ENCODE results near the gene ETV3.
"Not testable (repeated sequence)": the region's sequence is repeated elsewhere in the genome, so short reads cannot be mapped to it uniquely, and the experiment has no call there.

The ETV3 gene

DNA sequence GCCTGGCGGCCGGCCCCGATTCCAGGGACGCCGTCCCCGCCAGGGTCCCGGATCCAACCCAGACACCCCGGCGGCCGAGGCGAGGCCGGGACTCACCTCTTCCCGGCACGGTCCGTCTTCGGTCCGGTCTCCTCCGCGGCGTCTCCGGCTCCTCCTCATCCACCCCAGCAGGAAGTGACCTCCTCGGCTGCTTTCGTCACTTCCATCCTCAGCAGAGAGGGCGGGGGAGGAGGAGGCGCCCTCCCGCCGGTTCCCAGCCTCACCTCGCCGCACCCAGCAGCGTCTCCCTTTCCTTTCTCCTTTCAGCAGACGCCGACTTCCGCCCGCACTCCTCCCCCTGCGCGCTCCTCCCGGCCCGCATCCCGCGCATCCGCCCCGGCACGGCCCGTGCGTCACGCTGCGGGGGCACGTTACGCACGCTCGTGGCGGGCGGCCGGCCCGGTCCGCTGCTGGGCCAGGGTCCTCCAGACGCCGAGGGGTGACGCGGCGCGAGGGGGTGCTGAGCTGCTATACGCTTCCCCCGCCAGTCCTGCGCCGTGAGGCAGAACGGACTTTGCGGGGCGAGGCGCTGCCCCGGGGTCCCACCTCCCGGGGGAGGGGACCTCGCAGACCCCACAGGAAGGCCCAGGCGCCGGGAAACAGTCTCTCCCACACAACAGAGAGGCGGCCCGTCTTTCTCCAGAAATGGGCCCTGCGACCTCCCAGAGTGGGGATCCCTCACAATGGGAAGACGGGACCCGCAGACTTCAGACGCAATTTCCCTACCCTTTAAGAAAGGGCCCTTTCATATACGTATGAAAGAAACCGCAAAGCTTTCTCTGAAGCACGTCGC is at the start of gene ETV3:
Gene ETV3 (minus strand): TSS at position 176 of the 832 bp plus-strand sequence. CDS start 2,043 bp downstream, outside the sequence.
- in situ Hi-C loops (cut with HindIII; ENCODE audit: low sequenced_read_pairs), result no loop called here
- peak within 1 kb of the TSS; percentile 97 for H3K4me3 ChIP-seq (ENCODE audit: low read depth, low read length)
- peak; percentile 78 for DNase-seq (ENCODE audit: low read depth)
- no peak for TF ChIP-seq CTCF (IDR thresholded peaks at IDR 0.05; ENCODE audit: low read depth, low read length, missing control alignments)

DNA sequence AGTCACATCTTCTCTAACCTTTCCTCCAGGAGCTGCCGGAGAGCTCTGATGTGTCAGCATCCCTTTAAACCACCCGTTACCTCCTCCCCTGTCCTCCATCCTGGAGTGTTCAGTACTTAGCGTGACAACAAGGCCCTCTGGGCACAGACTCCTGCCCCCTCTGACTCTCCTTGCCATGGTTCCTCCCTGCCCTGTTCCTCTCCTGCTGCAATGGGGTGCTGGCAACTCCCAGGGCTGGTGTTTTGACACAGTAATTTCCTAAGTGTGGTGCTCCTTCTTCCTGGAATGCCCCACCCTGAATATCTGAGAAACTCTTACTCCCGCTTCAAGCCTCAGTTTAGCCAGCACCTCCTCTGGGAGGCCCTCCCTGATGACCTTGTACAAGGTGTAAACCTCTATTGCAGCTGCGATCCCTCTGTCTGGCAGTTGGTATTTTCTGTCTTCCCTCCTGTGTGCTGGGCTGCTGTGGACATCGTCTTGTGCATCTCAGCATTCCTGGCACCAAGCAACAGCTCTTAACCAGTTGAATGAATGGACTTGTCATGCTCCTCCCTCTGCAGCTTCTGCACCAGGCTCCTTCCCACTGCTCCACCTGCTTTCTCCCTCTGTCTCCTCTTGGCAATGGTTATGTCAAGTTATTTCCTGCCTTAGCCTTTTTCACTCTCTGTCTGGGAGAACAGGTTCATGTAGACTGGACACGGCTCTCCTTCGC is 48.2 kb upstream of the ETV3 start:
- H3K4me3 ChIP-seq (ENCODE audit: low read depth, low read length), result no peak overlapping the region
- no peak for TF ChIP-seq CTCF (IDR thresholded peaks at IDR 0.05; ENCODE audit: low read depth, low read length, missing control alignments)
- in situ Hi-C loops (cut with HindIII; ENCODE audit: low sequenced_read_pairs), result no loop called here
- no peak for DNase-seq (ENCODE audit: low read depth)

DNA sequence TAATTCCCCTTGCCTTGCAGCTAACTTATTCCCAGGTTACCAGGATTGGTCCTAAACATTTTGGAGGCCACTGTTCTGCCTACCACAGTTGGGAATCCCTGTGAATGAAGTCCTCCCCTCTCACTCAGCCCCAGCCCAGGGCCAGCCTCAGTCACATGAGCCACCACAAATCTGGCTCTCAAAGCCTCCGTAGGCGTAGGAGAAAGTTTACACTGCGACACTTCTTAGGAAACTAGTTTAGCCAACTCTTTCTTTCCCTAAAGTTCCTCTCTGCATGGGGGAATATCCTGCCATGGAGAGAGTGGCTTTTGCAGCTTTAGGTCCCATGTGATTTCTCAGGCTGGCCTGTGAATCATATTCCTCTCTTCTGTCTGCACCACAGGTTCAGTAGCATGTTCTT is 45.7 kb upstream of the ETV3 start:
- in situ Hi-C loops (cut with HindIII; ENCODE audit: low sequenced_read_pairs), result no loop called here
- no peak overlapping the region for H3K4me3 ChIP-seq (ENCODE audit: low read depth, low read length)
- no peak for TF ChIP-seq CTCF (IDR thresholded peaks at IDR 0.05; ENCODE audit: low read depth, low read length, missing control alignments)
- no peak for DNase-seq (ENCODE audit: low read depth)

GRCh38 chr1:157182371-157182770 is 44.2 kb upstream of the ETV3 start:
- DNase-seq (ENCODE audit: low read depth); H3K4me3 ChIP-seq (ENCODE audit: low read depth, low read length); in situ Hi-C loops (cut with HindIII; ENCODE audit: low sequenced_read_pairs): not testable (repeated sequence)

- TF ChIP-seq CTCF (IDR thresholded peaks at IDR 0.05; ENCODE audit: low read depth, low read length, missing control alignments), result no peak
- no peak for DNase-seq (ENCODE audit: low read depth)
- in situ Hi-C loops (cut with HindIII; ENCODE audit: low sequenced_read_pairs), result no loop called here
- H3K4me3 ChIP-seq (ENCODE audit: low read depth, low read length), result no peak overlapping the region
These were observed 43.6 kb upstream of the ETV3 start for GRCh38 chr1:157181790-157182189.

GRCh38 chr1:157181258-157181657 is 43.1 kb upstream of the ETV3 start:
- no peak for TF ChIP-seq CTCF (IDR thresholded peaks at IDR 0.05; ENCODE audit: low read depth, low read length, missing control alignments)
- in situ Hi-C loops (cut with HindIII; ENCODE audit: low sequenced_read_pairs), result no loop called here
- H3K4me3 ChIP-seq (ENCODE audit: low read depth, low read length), result no peak overlapping the region
- DNase-seq (ENCODE audit: low read depth), result no peak

DNA sequence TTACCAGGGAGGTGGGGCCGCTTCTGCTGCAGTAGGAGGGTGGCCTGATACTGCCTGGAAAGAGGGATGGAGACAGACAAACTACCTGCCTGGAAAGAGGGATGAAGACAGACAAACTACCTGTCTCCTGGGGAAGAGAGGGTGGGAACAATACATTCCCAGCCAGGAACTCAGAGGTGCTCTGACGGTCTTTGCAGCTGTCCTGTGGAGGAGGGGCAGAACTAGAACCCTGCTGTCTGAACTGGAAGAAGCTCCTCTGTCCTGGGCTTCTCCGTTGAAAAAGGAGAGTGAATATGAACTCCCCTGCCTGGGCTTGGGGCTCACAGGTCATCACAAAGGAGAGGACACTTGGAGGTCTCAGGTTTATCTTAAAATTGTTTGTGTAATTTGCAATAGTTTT is 40.3 kb upstream of the ETV3 start:
- TF ChIP-seq CTCF (IDR thresholded peaks at IDR 0.05; ENCODE audit: low read depth, low read length, missing control alignments), result no peak
- no peak overlapping the region for H3K4me3 ChIP-seq (ENCODE audit: low read depth, low read length)
- DNase-seq (ENCODE audit: low read depth), result no peak
- in situ Hi-C loops (cut with HindIII; ENCODE audit: low sequenced_read_pairs), result no loop called here

All from astrocyte of the cerebellum (primary cell).